SJSA1 (cell line): ENCODE results near the gene SPHK1. TPM values are rescaled to one million over a fixed set of nuclear protein-coding genes. Genes with fewer than 3 reads are reported as not detected.
A peak's percentile ranks its signal among the peaks of the same experiment; 100 is the strongest.

Experiments used
- DNase-seq, 2 experiments: peaks; one replicate each; pipeline ENCODE4 v3.0.0-alpha.2; 2015 to 2020; ENCODE audit warnings: low spot score in 2 of 2, low read depth in 1 of 2
- H3K27ac ChIP-seq: fragments of 250-450 bp; sonication (Bioruptor Pico); 2 replicates; pipeline ENCODE4 v1.5.1; 2020; ENCODE audit warnings: mild to moderate bottlenecking, moderate library complexity
- H3K27me3 ChIP-seq: fragments of 250-450 bp; sonication (Bioruptor Pico); replicated peaks from 2 replicates; pipeline ENCODE4 v1.5.1; 2020; ENCODE audit warnings: mild to moderate bottlenecking, moderate library complexity
- H3K36me3 ChIP-seq: fragments of 250-450 bp; sonication (Bioruptor Pico); 2 replicates; pipeline ENCODE4 v1.5.1; 2020; ENCODE audit warnings: mild to moderate bottlenecking
- H3K4me1 ChIP-seq: fragments of 250-450 bp; sonication (Bioruptor Pico); replicated peaks from 2 replicates; pipeline ENCODE4 v1.6.1; 2021; ENCODE audit warnings: mild to moderate bottlenecking
- H3K4me3 ChIP-seq: fragments of 250-450 bp; sonication (Bioruptor Pico); 2 replicates; pipeline ENCODE4 v1.5.1; 2020; ENCODE audit warnings: mild to moderate bottlenecking
- H3K9me3 ChIP-seq: fragments of 250-450 bp; sonication (Bioruptor Pico); replicated peaks from 2 replicates; pipeline ENCODE4 v1.5.1; 2020; ENCODE audit warnings: mild to moderate bottlenecking
- total RNA-seq: library from RNA; depleted of rRNA; stranded (reverse); fragments of >200 nt; shearing (Covaris generic); gene quantifications from 2 replicates; pipeline ENCODE4 v1.2.3, GENCODE V29; 2014

The SPHK1 gene
- total RNA-seq, 1 experiment from 2014 or later = 135 TPM

DNA sequence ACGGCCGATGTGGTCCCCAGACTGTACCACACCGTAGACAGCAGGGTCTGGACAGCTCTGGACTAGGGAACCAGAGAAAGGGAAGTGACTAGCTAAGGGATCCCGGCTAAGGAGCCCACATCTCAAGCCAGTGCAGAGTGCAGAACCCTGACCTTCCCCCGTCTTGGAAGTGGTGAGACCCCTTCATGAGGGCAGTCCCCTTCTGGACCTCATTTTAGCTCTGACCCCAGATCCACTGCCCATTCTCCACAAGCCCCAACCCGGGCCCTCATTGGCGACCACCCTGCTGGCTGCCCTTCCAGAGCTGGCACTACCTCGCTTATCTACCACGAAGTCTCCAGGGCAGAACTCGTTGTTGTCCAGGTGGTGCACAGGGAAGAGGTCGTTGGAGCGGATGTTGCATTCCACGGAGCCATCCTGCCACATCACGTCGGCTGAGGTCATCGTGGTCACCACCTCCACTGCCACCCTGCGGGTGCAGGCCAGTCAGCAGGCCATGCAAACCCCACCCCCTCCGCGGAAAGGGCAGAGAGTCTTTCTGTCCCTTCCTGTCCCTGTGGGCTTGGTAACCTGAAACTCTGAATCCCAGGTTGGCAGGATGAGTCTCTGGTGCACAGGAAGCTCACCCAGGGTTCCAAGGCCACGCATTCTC lies 14.2 kb downstream of the SPHK1 start:
- Histone ChIP-seq H3K27ac (no peak overlapping the region), H3K4me3 (no peak overlapping the region), H3K4me1 (0 out of 2 replicates have a peak, but pooled peaks cover 3% of the 10 kb centered on the region), H3K36me3 (peaks cover 95% of the 10 kb centered on the region), H3K27me3 (no peaks in the 10 kb centered on the region), H3K9me3 (no peaks in the 10 kb centered on the region)
- DNase-seq = no peak

DNA sequence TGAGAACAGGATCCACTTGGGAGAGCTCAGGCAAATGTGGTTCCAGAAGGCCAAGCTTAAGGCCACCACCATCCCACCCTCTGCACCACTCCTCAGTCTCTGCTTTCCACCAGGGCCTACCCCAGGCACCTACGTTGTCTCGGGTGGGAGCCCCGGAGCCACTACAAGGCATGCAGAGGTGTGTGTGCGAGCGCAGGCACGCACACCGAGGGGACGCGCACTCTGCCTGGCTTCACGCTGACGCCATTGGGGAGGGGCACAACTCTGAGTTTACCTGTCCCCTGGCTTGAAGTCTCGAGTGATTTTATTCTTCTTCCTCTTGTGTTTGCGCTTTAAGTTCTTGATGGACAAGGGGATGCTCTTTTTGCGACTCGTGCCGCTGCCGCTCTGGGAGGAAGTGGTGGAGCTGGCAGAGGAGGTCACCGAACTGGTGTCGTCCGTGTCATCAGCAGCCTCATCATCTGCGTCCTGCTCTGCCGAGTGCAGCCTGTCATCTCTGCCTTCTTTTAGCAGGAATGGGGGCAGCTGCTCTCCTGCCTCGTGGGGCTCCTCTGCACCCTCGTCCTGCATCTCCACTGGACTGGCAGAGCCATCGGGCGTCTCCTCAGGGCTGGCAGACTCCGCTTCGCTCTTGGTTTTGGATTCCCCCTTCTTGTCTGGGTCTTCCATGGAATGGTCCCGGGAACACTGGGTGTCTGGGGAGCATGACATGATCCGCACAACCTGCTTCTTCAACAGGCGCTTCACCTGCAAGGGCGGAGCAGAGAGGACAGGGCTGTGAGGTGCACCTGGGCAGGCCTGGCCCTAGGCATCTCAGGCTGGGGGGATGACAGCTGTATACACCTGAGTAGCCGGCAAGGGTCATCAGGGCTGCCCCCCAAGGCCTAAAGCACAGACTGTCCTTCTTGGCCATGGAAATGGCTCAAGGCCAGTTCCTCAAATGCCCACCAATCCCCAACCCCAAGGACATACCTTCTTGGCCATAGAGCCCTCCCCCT lies 15.1 kb downstream of the SPHK1 start:
- DNase-seq = no peak
- Histone ChIP-seq H3K27me3 (no peaks in the 10 kb centered on the region), H3K4me1 (0 out of 2 replicates have a peak, but pooled peaks cover 3% of the 10 kb centered on the region), H3K27ac (no peak overlapping the region), H3K36me3 (peaks cover 94% of the 10 kb centered on the region), H3K9me3 (no peaks in the 10 kb centered on the region), H3K4me3 (no peak overlapping the region)

- Histone ChIP-seq H3K27me3 (no peaks in the 10 kb centered on the region), H3K9me3 (no peaks in the 10 kb centered on the region), H3K4me3 (no peak overlapping the region), H3K4me1 (0 out of 2 replicates have a peak, but pooled peaks cover 2% of the 10 kb centered on the region), H3K36me3 (peaks cover 82% of the 10 kb centered on the region), H3K27ac (no peak overlapping the region)
- DNase-seq = no peak
Measured at GRCh38 chr17:76402711-76403110, 18.3 kb downstream of the SPHK1 start.

GRCh38 chr17:76404256-76404655 lies 19.8 kb downstream of the SPHK1 start:
- Histone ChIP-seq H3K27ac (no peak overlapping the region), H3K36me3 (peaks cover 67% of the 10 kb centered on the region), H3K9me3 (no peaks in the 10 kb centered on the region), H3K4me1 (no peaks in the 10 kb centered on the region), H3K27me3 (no peaks in the 10 kb centered on the region), H3K4me3 (no peak overlapping the region)
- no peak for DNase-seq

- peaks cover 66% of the 10 kb centered on the region for H3K36me3 ChIP-seq
- H3K27me3 ChIP-seq = no peaks in the 10 kb centered on the region
Measured at GRCh38 chr17:76404976-76405563, 20.7 kb downstream of the SPHK1 start.

DNA sequence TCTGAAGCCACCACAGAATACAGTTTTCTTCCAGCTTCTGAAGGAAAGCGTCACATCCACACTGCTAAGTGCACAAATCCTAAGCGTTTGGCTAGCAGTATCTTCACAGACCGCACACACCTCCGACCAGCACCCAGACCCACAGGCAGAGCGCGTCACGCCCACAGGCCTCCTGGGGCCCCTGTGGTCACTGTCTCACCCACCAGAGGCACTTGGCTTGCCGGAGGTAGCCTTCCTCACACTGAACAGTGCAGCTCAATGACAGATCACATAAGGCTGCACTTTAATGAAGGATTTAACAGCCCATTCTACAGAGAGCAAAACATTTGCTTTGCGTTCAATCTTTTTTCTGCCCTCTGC lies 21.2 kb downstream of the SPHK1 start:
- no peak for DNase-seq
- Histone ChIP-seq H3K27me3 (no peaks in the 10 kb centered on the region), H3K4me3 (no peak overlapping the region), H3K9me3 (no peaks in the 10 kb centered on the region), H3K27ac (no peak overlapping the region), H3K36me3 (peaks cover 66% of the 10 kb centered on the region), H3K4me1 (no peaks in the 10 kb centered on the region)

More at GRCh38 chr17:76404976-76405563, 20.7 kb downstream of the SPHK1 start:
- H3K9me3 ChIP-seq = no peaks in the 10 kb centered on the region
- no peaks in the 10 kb centered on the region for H3K4me1 ChIP-seq
- DNase-seq = no peak
- no peak overlapping the region for H3K27ac ChIP-seq
- H3K4me3 ChIP-seq = no peak overlapping the region

DNA sequence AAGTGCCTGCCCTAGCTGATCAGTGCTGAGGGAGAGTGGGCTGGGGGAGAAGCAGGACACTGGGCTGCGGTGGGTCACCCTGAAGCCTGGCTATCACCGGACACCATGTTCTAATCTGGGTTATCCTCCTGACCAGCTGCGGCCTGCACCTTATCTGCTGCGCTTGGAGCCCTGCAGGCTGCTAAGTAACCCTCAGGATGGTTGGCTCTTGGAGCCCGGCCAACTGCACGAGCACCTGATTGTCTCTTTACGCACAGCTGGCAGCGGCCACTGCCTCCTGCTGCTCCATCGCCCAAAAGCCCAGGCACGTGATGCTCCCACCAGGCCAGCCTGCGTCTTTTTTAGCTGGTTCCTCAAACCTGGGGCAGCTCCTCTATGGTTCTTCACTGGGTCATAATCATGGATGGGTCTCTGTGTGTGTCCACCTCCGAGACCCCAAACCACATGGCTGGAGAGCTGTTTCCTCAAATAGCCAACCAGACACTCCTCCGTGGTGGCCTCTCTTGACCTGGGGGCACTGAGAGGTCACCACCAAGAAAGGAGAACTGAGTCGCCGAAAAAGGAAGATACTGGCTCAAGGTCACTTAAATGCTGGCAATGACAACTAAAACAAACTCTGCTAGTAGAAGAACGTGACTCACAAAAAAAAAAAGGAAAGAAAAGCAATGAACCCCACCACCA lies 21.7 kb downstream of the SPHK1 start:
- no peaks in the 10 kb centered on the region for H3K27me3 ChIP-seq
- H3K36me3 ChIP-seq = peaks cover 62% of the 10 kb centered on the region
- no peak overlapping the region for H3K4me3 ChIP-seq
- no peak for DNase-seq
- no peak overlapping the region for H3K27ac ChIP-seq
- no peaks in the 10 kb centered on the region for H3K9me3 ChIP-seq
- no peaks in the 10 kb centered on the region for H3K4me1 ChIP-seq

DNA sequence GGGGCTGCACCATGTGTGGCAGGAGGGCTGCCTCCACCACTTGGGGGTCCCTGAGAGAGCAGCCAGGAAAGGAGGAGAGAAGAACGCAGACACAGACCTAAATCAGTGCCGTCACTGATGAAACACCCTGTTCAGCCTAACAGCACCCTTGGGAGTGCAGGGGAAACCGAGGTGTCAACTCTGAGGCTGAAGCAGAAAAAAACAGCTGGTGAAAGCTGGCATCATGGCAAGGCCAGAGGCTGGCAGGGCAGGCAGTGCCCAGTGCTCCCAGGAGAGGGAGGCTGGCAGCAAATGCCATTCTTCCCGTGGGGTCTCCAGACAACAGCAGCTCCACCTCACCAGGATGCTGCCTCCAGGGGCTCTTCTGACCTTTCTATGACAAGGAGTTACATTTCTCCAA lies 23.1 kb downstream of the SPHK1 start:
- no peak overlapping the region for H3K27ac ChIP-seq
- H3K27me3 ChIP-seq = no peaks in the 10 kb centered on the region
- no peak for DNase-seq
- no peak overlapping the region for H3K4me3 ChIP-seq
- peaks cover 53% of the 10 kb centered on the region for H3K36me3 ChIP-seq
- no peaks in the 10 kb centered on the region for H3K4me1 ChIP-seq
- no peaks in the 10 kb centered on the region for H3K9me3 ChIP-seq

DNA sequence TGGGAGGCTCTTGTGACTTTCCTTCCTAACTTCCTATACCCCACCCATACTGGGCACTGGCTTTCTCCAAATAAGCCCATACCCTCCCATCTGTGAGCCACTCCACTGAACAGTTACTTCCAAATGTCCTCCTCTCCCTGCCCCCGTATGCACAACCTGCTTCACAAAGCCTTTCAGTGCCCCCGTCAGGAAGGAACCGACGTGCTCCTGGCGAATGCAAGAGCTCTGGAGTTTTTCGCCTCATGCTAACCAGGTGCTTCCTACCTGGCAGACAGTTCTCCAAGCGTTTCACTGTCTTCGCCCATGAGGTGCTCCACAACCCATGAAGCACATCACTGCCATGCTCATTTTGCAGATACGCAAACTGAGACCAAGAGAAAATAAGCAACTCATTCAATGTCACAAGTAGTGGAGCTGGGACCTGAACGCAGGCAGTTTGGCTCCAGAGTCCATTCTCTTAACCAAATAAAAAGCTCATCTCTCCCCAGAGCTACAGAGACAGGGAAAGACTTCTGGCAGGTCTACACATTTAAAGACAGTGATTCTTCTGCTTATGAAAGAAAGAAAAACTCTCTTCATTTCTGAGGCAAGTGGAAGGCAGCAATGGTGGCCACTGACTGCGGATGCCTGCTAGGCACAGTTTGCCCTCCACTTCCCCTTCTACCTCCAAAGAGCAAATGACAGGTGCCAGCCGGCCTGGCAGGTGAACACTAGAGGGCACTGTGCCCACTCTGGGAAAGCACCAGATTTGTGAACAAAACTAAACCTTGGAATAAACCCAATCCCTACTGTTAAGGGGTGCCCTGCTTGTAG lies 23.8 kb downstream of the SPHK1 start:
- peaks cover 53% of the 10 kb centered on the region for H3K36me3 ChIP-seq

DNA sequence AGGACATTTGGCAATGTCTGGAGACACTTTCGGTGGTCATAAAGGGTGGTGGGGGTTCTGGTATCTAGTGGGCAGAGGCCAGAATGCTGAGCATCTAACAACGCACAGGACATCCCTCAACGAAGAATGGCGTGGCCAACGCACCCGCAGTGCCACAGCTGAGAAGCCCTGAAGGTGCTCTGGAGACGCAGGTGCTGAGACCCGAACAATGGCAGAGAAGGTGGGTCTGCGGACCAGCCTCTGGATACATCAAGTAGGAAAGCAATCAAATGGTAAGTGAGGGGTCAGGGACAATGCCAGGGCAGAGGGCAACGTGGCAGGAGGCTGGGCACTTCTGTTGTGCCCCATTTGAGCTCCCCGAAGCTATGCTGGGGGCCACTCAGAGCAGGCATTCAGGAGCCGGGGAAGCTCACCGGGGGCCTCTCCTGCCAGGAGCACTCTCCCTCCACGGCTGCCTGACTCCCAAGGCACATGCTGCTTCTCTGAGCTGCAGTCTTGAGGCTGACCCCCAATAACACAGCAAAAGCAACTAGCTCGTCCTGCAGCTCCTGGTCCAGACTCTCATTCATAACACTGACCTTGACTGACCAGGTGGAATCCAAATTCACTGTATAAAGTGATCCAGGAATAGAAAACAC lies 26.0 kb downstream of the SPHK1 start:
- H3K27me3 ChIP-seq = no peaks in the 10 kb centered on the region
- peaks cover 39% of the 10 kb centered on the region for H3K36me3 ChIP-seq
- DNase-seq = no peak
- no peak overlapping the region for H3K4me3 ChIP-seq
- H3K27ac ChIP-seq = no peak overlapping the region
- H3K9me3 ChIP-seq = no peaks in the 10 kb centered on the region
- no peaks in the 10 kb centered on the region for H3K4me1 ChIP-seq

More for the DNA sequence above, 23.8 kb downstream of the SPHK1 start:
- H3K4me1 ChIP-seq = no peaks in the 10 kb centered on the region
- H3K27me3 ChIP-seq = no peaks in the 10 kb centered on the region
- H3K27ac ChIP-seq = no peak overlapping the region
- DNase-seq = peak in 1 of 2 experiments; percentile 62
- no peaks in the 10 kb centered on the region for H3K9me3 ChIP-seq
- no peak overlapping the region for H3K4me3 ChIP-seq

DNA sequence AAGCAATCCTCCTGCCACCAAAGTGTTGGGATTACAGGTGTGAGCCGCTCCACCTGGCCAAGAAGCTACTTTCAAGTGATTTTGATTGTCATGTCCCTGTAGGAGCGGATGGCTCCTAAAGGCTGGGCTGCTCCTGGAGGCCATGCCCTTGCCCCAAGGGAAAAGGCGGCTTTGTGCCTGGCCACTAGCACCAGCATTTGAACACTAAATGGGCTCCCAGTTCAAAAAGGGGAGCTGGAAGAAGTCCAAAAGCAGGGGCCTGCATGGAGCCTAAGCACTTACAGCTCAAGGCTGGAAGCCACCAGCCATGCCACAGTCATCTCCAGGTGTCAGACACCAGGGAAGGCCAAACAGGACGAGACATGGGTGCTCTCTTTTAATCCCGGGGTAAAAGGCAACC lies 26.8 kb downstream of the SPHK1 start:
- no peaks in the 10 kb centered on the region for H3K4me1 ChIP-seq
- no peaks in the 10 kb centered on the region for H3K27me3 ChIP-seq
- DNase-seq = no peak
- H3K9me3 ChIP-seq = no peaks in the 10 kb centered on the region
- peaks cover 35% of the 10 kb centered on the region for H3K36me3 ChIP-seq
- no peak overlapping the region for H3K27ac ChIP-seq
- no peak overlapping the region for H3K4me3 ChIP-seq

DNA sequence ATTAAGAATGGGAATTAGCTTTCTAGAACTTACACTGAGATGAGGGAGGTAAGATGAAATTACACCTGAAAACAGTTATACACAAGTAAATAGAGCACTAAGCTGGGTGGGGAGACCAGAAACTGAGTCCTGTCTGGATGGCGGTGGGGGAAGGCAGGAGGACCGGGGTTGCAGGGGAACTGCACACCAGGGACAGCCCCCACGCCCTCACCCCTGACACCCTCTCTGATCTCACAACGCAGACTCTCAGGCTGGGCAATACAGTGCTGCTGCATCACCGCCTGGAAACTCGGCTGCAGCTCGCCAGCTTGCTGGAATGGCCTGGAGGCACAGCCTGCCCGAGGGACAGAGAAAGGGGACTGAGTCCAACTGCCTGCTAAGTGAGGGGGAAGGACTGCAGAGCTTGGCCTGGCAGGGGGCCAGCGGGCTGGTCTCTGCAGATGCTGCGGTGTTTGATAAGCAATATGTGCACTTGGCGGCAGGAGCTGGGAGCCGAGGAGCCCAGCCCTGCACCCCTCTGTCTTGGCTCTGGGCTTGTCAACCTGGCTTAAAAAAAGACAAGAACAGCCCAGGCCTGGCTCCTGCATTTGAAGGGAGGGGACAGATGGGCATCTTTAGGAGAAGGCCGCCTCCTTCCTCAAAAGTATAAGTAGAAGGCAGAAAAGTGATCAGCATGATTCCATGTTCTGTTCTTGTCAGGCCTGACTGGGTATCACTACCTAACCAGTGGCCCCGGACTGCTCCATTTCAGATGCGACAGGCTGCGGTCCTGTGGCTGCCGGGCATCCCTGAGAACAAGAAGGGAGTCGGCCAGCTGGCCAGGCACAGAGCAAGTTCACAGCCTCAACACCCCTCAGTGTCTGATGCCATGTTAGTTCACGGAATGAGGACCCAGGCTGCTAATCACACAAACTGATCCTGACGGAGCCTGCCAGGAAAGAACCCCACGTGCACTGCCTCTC lies 30.2 kb downstream of the SPHK1 start:
- no peaks in the 10 kb centered on the region for H3K27me3 ChIP-seq
- H3K4me3 ChIP-seq = no peak overlapping the region
- H3K36me3 ChIP-seq = peaks cover 31% of the 10 kb centered on the region
- H3K4me1 ChIP-seq = no peaks in the 10 kb centered on the region
- H3K9me3 ChIP-seq = no peaks in the 10 kb centered on the region
- H3K27ac ChIP-seq = no peak overlapping the region
- no peak for DNase-seq
